Measurements from ENCODE around the gene SFPQ.

Gene SFPQ

GRCh38 chr1:35223084-35223630 is 30.2 kb upstream of the SFPQ start:
- H3K79me1 ChIP-seq (ENCODE audit: low read length) = no peaks in the 10 kb centered on the region
- no peak overlapping the region for H2BK120ac ChIP-seq (ENCODE audit: low read depth, low read length)
- no peak overlapping the region for H4K5ac ChIP-seq (ENCODE audit: low read length)
- H2BK5ac ChIP-seq (ENCODE audit: low read length) = no peak overlapping the region
- WGBS (ENCODE audit: extremely low coverage, insufficient coverage, low lambda C conversion rate) = no CpG with 5 or more reads among the region's 4 CpGs
- H3K4me1 ChIP-seq (ENCODE audit: control insufficient read depth, low read depth, low read length) = no peaks in the 10 kb centered on the region
- H3K27me3 ChIP-seq (ENCODE audit: insufficient read depth, low read length, poor library complexity) = no peaks in the 10 kb centered on the region
- H3K27ac ChIP-seq (ENCODE audit: low read depth, low read length) = no peak overlapping the region
- H4K8ac ChIP-seq (ENCODE audit: low read depth, low read length) = no peak overlapping the region
- H3K18ac ChIP-seq (ENCODE audit: low read length) = no peak overlapping the region
- no peak overlapping the region for H3K23ac ChIP-seq (ENCODE audit: low read length)
- H3K4ac ChIP-seq (ENCODE audit: low read depth, low read length) = no peak overlapping the region
- no peak overlapping the region for H3K56ac ChIP-seq (ENCODE audit: low read length)
- no peak overlapping the region for H2BK15ac ChIP-seq (replicated peaks; ENCODE audit: low read depth)
- H3K36me3 ChIP-seq (ENCODE audit: control insufficient read depth, insufficient read depth, low read length) = no peaks in the 10 kb centered on the region
- no peak overlapping the region for H3K4me2 ChIP-seq (ENCODE audit: low read length)
- no peak overlapping the region for H2AK5ac ChIP-seq (ENCODE audit: low read length)
- H3K9ac ChIP-seq (ENCODE audit: low read length) = no peak overlapping the region
- no peaks in the 10 kb centered on the region for H3K79me2 ChIP-seq (ENCODE audit: control insufficient read depth, insufficient read depth, low read length)
- no peak overlapping the region for H3K4me3 ChIP-seq (ENCODE audit: low read length)
- no peak for DNase-seq

DNA sequence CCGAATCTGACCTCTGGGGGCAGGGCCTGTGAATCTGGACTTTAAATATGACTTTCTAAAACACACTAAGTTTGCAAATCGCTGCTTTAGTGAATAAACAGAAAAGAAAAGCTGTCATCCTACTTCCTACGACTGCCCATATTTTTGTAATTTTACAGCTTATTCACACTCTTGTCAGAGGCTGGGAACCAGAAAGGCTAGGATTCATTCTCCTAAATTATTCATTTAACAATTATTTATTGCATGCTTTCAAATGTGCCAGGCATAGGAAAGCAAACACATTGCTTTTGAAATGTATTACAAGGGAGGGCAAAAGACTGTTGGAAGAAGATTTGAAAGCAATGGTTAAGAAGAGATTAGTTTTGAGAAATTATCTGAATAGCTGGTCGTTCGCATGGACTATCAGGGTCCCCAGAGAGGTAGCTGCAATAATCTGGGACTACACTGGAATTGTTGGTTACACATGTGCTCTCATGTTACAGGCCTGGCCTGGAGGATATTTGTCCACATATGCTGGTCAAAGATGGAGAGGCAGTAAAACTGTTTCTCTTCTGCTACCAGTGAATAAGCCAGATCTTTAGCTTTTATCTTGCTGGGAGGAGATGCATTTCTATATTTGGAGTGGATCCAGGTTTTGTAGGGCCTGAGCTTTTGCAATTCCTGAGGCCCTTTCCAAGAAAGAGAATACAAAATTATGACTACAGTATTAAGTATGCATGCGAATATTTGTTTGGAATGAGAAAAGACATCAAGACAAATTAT is 29.6 kb upstream of the SFPQ start:
- H3K4me3 ChIP-seq (ENCODE audit: low read length) = no peak overlapping the region
- no peaks in the 10 kb centered on the region for H3K27me3 ChIP-seq (ENCODE audit: insufficient read depth, low read length, poor library complexity)
- H3K4me2 ChIP-seq (ENCODE audit: low read length) = no peak overlapping the region
- H2AK5ac ChIP-seq (ENCODE audit: low read length) = no peak overlapping the region
- no peaks in the 10 kb centered on the region for H3K36me3 ChIP-seq (ENCODE audit: control insufficient read depth, insufficient read depth, low read length)
- H3K4me1 ChIP-seq (ENCODE audit: control insufficient read depth, low read depth, low read length) = no peaks in the 10 kb centered on the region
- no peak overlapping the region for H3K9ac ChIP-seq (ENCODE audit: low read length)
- no peak overlapping the region for H2BK15ac ChIP-seq (replicated peaks; ENCODE audit: low read depth)
- DNase-seq = no peak
- no peak overlapping the region for H3K56ac ChIP-seq (ENCODE audit: low read length)
- WGBS (ENCODE audit: extremely low coverage, insufficient coverage, low lambda C conversion rate) = 100% methylated on average over 1 of the region's 6 CpGs
- no peak overlapping the region for H3K27ac ChIP-seq (ENCODE audit: low read depth, low read length)
- H4K5ac ChIP-seq (ENCODE audit: low read length) = no peak overlapping the region
- H2BK5ac ChIP-seq (ENCODE audit: low read length) = no peak overlapping the region
- no peaks in the 10 kb centered on the region for H3K79me2 ChIP-seq (ENCODE audit: control insufficient read depth, insufficient read depth, low read length)
- H4K8ac ChIP-seq (ENCODE audit: low read depth, low read length) = peak overlapping the region; percentile 28
- H3K23ac ChIP-seq (ENCODE audit: low read length) = no peak overlapping the region
- no peak overlapping the region for H2BK120ac ChIP-seq (ENCODE audit: low read depth, low read length)
- no peaks in the 10 kb centered on the region for H3K79me1 ChIP-seq (ENCODE audit: low read length)
- no peak overlapping the region for H3K4ac ChIP-seq (ENCODE audit: low read depth, low read length)
- H3K18ac ChIP-seq (ENCODE audit: low read length) = peak overlapping the region; percentile 39

DNA sequence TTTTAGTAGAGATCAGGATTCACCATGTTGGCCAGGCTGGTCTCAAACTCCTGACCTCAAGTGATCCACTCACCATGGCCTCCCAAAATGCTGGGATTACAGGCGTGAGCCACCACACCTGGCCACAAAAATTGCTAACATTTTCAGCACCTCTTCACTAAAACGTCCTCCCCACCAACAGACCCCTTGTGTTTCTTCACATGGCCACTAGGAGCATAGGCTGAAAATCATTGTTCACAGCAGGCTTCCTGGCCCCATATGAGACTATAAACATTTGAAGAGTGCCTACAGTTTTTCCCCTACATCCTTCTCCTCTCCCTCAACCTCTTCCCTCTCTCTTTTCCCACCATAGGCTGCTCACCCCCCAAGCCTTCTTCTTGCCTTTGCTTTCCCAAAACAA is 28.0 kb upstream of the SFPQ start:
- Histone ChIP-seq H2AK5ac (ENCODE audit: low read length) (no peak overlapping the region), H3K27ac (ENCODE audit: low read depth, low read length) (no peak overlapping the region), H3K4me3 (ENCODE audit: low read length) (no peak overlapping the region), H3K79me2 (ENCODE audit: control insufficient read depth, insufficient read depth, low read length) (no peaks in the 10 kb centered on the region), H3K4ac (ENCODE audit: low read depth, low read length) (no peak overlapping the region), H4K5ac (ENCODE audit: low read length) (no peak overlapping the region), H3K23ac (ENCODE audit: low read length) (no peak overlapping the region), H3K18ac (ENCODE audit: low read length) (no peak overlapping the region), H2BK5ac (ENCODE audit: low read length) (no peak overlapping the region), H2BK120ac (ENCODE audit: low read depth, low read length) (no peak overlapping the region), H3K4me1 (ENCODE audit: control insufficient read depth, low read depth, low read length) (no peaks in the 10 kb centered on the region), H2BK15ac (replicated peaks; ENCODE audit: low read depth) (no peak overlapping the region), H3K4me2 (ENCODE audit: low read length) (no peak overlapping the region), H4K8ac (ENCODE audit: low read depth, low read length) (no peak overlapping the region), H3K79me1 (ENCODE audit: low read length) (no peaks in the 10 kb centered on the region), H3K9ac (ENCODE audit: low read length) (no peak overlapping the region), H3K56ac (ENCODE audit: low read length) (no peak overlapping the region), H3K27me3 (ENCODE audit: insufficient read depth, low read length, poor library complexity) (no peaks in the 10 kb centered on the region), H3K36me3 (ENCODE audit: control insufficient read depth, insufficient read depth, low read length) (no peaks in the 10 kb centered on the region)
- WGBS (ENCODE audit: extremely low coverage, insufficient coverage, low lambda C conversion rate) = no CpG with 5 or more reads among the region's 2 CpGs
- peak; percentile 71 for DNase-seq

GRCh38 chr1:35215346-35215745 is 22.4 kb upstream of the SFPQ start:
- no peak overlapping the region for H4K8ac ChIP-seq (ENCODE audit: low read depth, low read length)
- H2BK5ac ChIP-seq (ENCODE audit: low read length) = no peak overlapping the region
- H3K18ac ChIP-seq (ENCODE audit: low read length) = no peak overlapping the region
- H3K27ac ChIP-seq (ENCODE audit: low read depth, low read length) = no peak overlapping the region
- no peak overlapping the region for H2BK120ac ChIP-seq (ENCODE audit: low read depth, low read length)
- H4K5ac ChIP-seq (ENCODE audit: low read length) = no peak overlapping the region
- no peak for DNase-seq
- H3K4ac ChIP-seq (ENCODE audit: low read depth, low read length) = no peak overlapping the region
- no peaks in the 10 kb centered on the region for H3K36me3 ChIP-seq (ENCODE audit: control insufficient read depth, insufficient read depth, low read length)
- H3K23ac ChIP-seq (ENCODE audit: low read length) = no peak overlapping the region
- H3K9ac ChIP-seq (ENCODE audit: low read length) = no peak overlapping the region
- no peaks in the 10 kb centered on the region for H3K4me1 ChIP-seq (ENCODE audit: control insufficient read depth, low read depth, low read length)
- no peak overlapping the region for H2AK5ac ChIP-seq (ENCODE audit: low read length)
- no peaks in the 10 kb centered on the region for H3K27me3 ChIP-seq (ENCODE audit: insufficient read depth, low read length, poor library complexity)
- WGBS (ENCODE audit: extremely low coverage, insufficient coverage, low lambda C conversion rate) = no CpG with 5 or more reads among the region's 3 CpGs
- no peak overlapping the region for H2BK15ac ChIP-seq (replicated peaks; ENCODE audit: low read depth)
- no peaks in the 10 kb centered on the region for H3K79me2 ChIP-seq (ENCODE audit: control insufficient read depth, insufficient read depth, low read length)
- H3K4me3 ChIP-seq (ENCODE audit: low read length) = no peak overlapping the region
- H3K79me1 ChIP-seq (ENCODE audit: low read length) = no peaks in the 10 kb centered on the region
- H3K4me2 ChIP-seq (ENCODE audit: low read length) = no peak overlapping the region
- H3K56ac ChIP-seq (ENCODE audit: low read length) = no peak overlapping the region

- H3K4ac ChIP-seq (ENCODE audit: low read depth, low read length) = no peak overlapping the region
- no peak for DNase-seq
- H2AK5ac ChIP-seq (ENCODE audit: low read length) = no peak overlapping the region
- WGBS (ENCODE audit: extremely low coverage, insufficient coverage, low lambda C conversion rate) = no CpG with 5 or more reads among the region's 1 CpG
- H3K4me2 ChIP-seq (ENCODE audit: low read length) = no peak overlapping the region
- no peak overlapping the region for H3K56ac ChIP-seq (ENCODE audit: low read length)
- H3K18ac ChIP-seq (ENCODE audit: low read length) = no peak overlapping the region
- H3K36me3 ChIP-seq (ENCODE audit: control insufficient read depth, insufficient read depth, low read length) = no peaks in the 10 kb centered on the region
- no peak overlapping the region for H3K27ac ChIP-seq (ENCODE audit: low read depth, low read length)
- H3K79me1 ChIP-seq (ENCODE audit: low read length) = no peaks in the 10 kb centered on the region
- no peaks in the 10 kb centered on the region for H3K27me3 ChIP-seq (ENCODE audit: insufficient read depth, low read length, poor library complexity)
- no peak overlapping the region for H3K4me3 ChIP-seq (ENCODE audit: low read length)
- no peak overlapping the region for H4K8ac ChIP-seq (ENCODE audit: low read depth, low read length)
- no peak overlapping the region for H3K9ac ChIP-seq (ENCODE audit: low read length)
- H4K5ac ChIP-seq (ENCODE audit: low read length) = no peak overlapping the region
- no peak overlapping the region for H3K23ac ChIP-seq (ENCODE audit: low read length)
- H3K79me2 ChIP-seq (ENCODE audit: control insufficient read depth, insufficient read depth, low read length) = no peaks in the 10 kb centered on the region
- H2BK120ac ChIP-seq (ENCODE audit: low read depth, low read length) = no peak overlapping the region
- H3K4me1 ChIP-seq (ENCODE audit: control insufficient read depth, low read depth, low read length) = no peaks in the 10 kb centered on the region
- no peak overlapping the region for H2BK5ac ChIP-seq (ENCODE audit: low read length)
- no peak overlapping the region for H2BK15ac ChIP-seq (replicated peaks; ENCODE audit: low read depth)
Observed at GRCh38 chr1:35211120-35211414, 18.1 kb upstream of the SFPQ start.
